ENCODE results near the gene MIPEP. TPM values are rescaled to one million over a fixed set of nuclear protein-coding genes. Genes with fewer than 3 reads are reported as not detected.

The MIPEP gene
- total RNA-seq, 6 donors from 2014 or later = 14.5 to 29.3 (median 19.1) TPM

DNA sequence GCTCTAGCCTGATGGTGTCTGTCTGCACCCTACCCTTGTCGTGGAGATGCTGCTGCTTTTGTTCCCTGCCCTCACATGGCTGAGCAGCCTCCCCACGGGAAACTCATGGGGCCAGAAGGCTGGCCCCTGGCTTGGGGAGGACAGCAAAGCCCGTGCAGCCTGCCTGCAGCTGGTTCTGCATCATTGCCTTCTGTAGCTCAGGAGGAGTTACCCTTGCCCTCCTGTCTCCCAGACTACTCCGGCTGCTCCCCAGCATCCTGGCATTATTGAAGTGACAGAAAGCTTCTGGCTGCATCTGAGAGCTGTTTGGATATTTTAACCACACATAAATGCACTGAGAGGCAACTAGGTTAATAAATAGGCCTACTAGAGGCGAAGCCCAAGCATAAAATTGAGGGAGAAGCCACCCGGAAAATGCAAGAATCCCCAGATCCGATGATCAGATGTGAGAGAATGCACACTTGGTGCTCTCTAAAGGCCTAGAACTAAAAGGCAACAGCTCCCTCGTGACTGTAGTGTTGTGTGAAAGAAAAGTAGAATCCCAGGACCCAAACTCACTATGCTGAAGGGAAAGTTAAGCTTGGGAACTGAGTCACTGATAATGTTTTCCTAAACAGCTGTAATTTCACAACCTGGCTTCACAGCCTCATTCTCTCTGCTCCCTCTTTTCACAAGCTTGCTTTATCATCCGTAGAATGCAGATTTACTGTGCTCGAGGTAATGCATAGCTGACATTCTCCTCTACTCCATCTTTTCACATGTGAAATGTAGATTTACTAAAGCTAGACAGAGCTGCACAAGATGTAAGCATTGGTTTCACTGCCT, 208.1 kb downstream of the MIPEP start:
- no peak overlapping the region for H3K27ac ChIP-seq
- H3K9me3 ChIP-seq = peaks cover 3 to 14% (median 6%) of the 10 kb centered on the region in 4 donors
- H3K4me1 ChIP-seq = no peaks in the 10 kb centered on the region
- H3K4me3 ChIP-seq = no peak overlapping the region
- 74 to 82% methylated on average over 8 to 10 of the region's 10 CpGs for WGBS, 2 donors
- no peaks in the 10 kb centered on the region for H3K36me3 ChIP-seq
- ATAC-seq (ENCODE audit: low FRiP score in 2 of 2) = no peak
- DNase-seq = no peak
- no peaks in the 10 kb centered on the region for H3K27me3 ChIP-seq
- TF ChIP-seq POLR2A (IDR thresholded peaks at IDR 0.05) (no peak), CTCF (IDR thresholded peaks at IDR 0.05) (no peak), EP300 (IDR thresholded peaks at IDR 0.05) (no peak), POLR2AphosphoS5 (IDR thresholded peaks at IDR 0.05) (no peak)

Small RNA genes lying within 50 kb of the gene (small RNA-seq; reads per million reads assigned to genes)
- gene MTCO3P2 = 0 reads per million in 4 donors

Other genes with a start within 250 kb of the MIPEP start
- gene C1QTNF9B, start 8.1 kb upstream of the MIPEP start, total RNA-seq = not detected